Measurements from ENCODE around the gene KRTAP12-3.
"Not testable (repeated sequence)": the region's sequence is repeated elsewhere in the genome, so short reads cannot be mapped to it uniquely, and the experiment has no call there.

The KRTAP12-3 gene

DNA sequence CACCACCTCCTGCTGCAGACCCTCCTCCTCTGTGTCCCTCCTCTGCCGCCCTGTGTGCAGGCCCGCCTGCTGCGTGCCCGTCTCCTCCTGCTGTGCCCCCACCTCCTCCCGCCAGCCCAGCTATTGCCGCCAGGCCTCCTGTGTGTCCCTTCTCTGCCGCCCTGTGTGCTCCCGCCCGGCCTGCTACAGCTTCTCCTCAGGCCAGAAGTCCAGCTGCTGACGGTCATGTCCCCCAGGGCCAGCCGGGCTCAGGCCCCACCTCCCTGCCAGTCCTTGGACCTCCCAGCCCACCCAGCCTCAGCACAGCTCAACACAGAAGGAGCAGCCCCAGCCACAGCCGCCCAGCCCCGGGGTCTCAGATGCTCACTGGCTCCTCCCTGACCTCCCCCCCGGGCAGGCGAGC lies 29.9 kb upstream of the KRTAP12-3 start:
- DNase-seq = not testable (repeated sequence)

GRCh38 chr21:44628707-44629391 lies 28.9 kb upstream of the KRTAP12-3 start:
- no peak for DNase-seq

DNA sequence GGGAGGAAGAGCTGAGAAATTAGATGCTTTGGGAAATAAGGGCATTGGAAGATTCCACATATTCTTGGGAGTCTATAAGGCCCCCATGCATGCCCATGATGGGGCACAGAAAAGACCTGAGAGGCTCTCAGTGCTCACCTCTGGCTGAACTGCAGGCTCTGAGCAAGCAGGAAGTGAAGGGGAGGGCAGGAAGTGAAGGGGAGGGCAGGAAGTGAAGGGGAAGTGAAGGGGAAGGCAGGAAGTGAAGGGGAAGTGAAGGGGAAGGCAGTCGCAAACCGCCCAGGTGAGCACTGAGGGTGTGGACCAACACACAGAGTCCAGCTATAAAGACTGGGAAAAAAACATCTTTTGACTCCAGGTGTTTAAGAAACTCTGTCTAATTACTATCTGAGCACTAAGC lies 27.3 kb upstream of the KRTAP12-3 start:
- no peak for DNase-seq

GRCh38 chr21:44632067-44632466 lies 25.7 kb upstream of the KRTAP12-3 start:
- no peak for DNase-seq

DNA sequence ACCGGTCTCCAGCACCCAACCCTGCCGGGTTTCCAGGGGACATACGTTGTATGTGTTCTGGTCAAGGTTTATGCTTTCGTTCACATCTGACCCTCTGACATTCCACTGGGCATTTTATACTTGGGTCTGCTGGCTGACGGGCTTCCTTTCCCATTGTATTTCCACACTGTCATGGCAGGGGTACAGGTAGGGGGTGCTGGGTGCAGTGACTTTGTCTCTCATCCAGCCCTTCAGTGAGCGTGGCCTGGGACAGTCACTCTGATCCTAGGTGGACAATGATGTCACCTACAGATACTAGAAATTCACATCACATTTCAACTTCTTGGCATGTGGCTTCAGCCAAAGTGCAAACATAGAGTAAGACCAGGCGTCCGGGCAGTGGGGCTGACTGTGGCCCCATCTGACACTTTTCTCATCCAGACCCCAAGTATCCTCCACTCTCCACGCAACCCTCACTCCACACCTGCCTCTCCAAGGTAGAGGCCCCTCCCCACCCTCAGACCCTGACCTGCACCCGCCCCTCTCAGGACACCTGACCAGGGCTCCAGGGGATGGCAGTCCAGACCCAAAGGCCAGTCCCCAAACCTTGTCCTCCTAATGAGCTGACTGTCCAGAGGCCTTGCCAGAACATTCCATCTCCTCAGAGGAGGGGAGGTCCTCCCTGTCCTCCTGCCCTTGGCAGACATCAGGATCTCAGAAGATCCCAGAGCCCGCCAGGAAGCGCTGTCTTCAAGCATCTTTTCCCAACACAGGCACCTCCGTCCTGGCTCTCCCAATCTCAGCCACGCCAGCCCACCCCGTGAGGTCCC lies 21.3 kb upstream of the KRTAP12-3 start:
- no peak for DNase-seq

DNA sequence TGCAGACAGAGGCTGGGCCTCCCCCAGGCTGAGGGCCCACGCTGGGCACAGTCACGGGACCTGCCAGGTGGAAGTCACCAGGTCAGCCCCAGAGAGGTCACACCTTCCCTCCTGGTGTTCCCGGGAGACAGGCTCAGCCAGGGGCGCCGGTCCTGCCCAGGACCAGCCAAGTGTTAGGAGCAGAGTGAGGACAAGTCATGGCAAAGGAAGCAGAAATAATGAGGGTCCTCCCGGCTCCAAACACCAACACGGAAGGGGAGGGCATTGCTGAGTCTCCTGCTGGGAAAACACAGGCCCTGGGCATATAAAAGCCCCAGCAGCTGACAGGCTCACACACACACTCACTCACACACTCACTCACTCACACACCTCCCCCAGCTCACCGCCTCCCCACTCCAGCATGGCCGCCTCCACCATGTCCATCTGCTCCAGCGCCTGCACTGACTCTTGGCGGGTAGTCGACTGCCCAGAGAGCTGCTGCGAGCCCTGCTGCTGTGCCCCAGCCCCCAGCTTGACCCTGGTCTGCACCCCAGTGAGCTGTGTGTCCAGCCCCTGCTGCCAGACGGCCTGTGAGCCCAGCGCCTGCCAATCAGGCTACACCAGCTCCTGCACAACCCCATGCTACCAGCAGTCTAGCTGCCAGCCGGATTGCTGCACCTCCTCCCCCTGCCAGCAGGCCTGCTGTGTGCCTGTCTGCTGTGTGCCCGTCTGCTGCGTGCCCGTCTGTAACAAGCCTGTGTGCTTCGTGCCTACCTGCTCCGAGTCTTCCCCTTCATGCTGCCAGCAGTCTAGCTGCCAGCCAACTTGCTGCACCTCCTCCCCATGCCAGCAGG lies 20.5 kb upstream of the KRTAP12-3 start, which contains the start of gene KRTAP10-10:
Gene KRTAP10-10, plus strand, starts transcription at position 339 of the 833 bp plus-strand sequence. Its CDS starts 62 bp downstream, at position 401.
- DNase-seq = no peak

DNA sequence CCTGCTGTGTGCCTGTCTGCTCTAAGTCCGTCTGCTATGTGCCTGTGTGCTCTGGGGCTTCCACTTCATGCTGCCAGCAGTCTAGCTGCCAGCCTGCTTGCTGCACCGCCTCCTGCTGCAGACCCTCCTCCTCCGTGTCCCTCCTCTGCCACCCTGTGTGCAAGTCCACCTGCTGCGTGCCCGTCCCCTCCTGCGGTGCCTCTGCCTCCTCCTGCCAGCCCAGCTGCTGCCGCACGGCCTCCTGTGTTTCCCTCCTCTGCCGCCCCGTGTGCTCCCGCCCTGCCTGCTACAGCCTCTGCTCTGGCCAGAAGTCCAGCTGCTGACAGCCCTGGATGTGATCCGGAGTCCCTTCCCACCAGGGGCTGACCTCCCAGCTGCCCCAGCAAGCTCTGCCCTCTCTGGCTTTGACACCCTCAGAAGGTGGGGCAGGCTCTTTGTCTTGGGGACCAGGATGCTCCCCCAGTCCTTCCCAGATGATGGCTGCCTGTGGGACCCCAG lies 19.8 kb upstream of the KRTAP12-3 start:
- DNase-seq = not testable (repeated sequence)

DNA sequence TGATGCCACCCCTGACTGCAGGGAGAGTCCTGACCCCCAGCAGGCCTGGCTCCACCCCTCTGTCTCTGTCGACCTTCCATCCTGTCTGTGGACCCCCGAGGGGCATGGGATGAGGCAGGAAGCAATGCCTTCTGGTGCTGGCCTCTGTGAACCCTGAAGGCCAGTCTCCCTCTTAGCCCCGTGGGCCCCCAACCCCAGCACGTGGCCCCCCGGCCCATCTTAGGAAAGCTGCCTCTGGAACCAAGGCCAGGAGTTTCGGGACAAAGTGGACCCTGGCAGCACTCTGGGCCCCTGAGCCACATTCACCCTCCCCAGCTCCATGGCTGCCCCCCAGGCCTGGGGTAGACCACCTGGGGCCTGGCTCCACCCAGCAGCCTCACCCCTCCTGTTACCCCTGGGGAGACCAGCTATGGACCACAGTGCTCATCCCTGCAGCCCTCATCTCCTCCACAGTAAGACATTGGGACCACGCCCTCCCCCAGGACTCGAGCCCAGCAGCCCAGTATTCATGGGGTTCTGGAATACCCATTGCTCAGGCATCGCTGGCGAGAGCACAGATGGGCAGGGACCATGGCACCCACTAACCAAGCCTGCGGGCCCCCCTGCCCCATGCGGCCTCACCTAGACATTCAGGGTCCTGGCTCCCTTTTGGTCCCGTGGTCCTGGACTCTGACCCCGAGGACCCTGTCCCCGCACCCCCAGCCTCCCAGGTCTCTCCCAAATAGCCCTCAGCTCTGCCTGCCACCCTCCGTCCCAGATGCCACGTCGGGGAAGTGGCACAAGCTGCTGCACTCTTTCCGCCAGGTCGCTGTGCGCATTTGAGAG lies 19.0 kb upstream of the KRTAP12-3 start:
- not testable (repeated sequence) for DNase-seq

DNA sequence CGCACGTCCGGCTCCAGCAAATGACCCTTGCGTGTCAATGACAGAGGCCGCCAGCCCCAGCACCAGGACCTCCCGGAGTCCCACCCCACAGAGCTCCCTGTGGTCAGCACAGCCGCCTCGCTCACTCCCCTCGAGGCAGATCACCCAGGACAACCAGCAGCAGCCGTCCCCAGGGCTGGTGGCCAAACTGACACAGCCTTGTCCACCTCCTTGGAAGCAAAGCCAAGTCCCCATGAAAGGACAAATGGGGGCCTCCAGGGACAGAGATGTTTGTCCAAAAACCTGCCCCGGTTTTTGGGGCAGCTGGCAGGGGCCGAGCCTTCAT lies 18.4 kb upstream of the KRTAP12-3 start:
- no peak for DNase-seq

DNA sequence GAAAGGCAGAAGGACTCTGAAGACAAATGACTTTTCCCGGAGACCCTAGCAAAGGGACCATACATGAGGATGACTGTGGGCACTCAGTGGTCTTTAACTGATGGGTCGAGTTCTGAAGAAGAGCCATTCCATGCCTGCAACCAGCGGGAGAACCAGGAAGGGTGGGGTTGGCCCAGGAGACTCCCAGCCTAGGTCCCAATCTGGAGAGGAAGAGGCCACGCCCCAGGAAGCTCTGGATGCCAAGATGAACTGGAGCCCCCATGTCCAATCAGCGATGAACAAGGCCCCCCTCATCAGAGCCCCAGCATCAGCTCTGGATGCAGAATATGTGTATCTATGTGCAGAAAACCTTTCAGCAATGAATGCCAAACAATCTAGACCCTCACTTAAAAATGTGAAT lies 17.0 kb upstream of the KRTAP12-3 start:
- no peak for DNase-seq

DNA sequence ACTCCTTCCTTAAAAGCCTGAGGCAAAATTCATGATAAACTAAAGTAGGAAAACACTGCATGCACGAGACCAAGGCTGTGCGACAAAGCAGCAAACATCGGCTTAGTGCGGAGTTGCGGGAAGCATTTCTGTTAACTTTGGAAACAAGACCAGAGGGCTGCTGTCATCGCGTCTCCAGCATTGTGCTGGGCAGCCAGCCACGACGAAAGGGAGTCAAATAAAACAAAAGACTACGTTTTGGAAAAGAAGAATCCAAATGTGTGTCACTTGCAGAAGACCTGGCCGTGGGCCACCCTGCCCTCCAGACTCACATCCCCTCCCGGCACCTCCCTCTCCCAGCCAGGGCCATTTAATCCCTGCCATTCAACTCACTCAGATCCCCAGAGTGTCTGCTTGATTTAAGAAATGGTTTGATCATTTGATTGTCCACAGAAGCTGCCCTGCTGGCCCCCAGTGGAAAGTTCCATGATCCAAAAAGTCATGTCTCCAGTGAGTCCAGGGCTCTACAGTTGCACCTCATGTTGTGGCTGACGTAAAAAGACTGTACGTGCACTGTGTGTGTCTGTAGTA lies 13.9 kb upstream of the KRTAP12-3 start:
- no peak for DNase-seq

GRCh38 chr21:44644878-44645277 lies 12.9 kb upstream of the KRTAP12-3 start:
- no peak for DNase-seq

- not testable (repeated sequence) for DNase-seq
Measured at GRCh38 chr21:44646366-44647221, 11.1 kb upstream of the KRTAP12-3 start, which contains the start of gene KRTAP10-11. Gene KRTAP10-11 (plus strand): TSS chr21:44646414. CDS start chr21:44646459, 45 bp downstream.

DNA sequence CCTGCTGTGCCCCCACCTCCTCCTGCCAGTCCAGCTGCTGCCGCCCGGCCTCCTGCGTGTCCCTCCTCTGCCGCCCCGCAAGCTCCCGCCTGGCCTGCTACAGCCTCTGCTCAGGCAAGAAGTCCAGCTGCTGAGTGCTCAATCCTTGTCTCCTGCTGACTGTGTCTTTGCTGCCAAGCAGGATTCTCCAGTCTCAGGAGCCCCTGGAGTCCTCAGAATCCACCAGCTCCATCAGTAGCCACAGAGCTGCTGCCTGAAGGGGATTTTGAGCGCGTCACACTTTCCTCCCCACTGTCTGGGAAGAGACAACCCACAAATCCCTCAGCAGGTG lies 10.5 kb upstream of the KRTAP12-3 start:
- DNase-seq = no peak

- DNase-seq = no peak
Measured at GRCh38 chr21:44648557-44649311, 9.0 kb upstream of the KRTAP12-3 start.

GRCh38 chr21:44649521-44650100 lies 8.1 kb upstream of the KRTAP12-3 start:
- DNase-seq = no peak

DNA sequence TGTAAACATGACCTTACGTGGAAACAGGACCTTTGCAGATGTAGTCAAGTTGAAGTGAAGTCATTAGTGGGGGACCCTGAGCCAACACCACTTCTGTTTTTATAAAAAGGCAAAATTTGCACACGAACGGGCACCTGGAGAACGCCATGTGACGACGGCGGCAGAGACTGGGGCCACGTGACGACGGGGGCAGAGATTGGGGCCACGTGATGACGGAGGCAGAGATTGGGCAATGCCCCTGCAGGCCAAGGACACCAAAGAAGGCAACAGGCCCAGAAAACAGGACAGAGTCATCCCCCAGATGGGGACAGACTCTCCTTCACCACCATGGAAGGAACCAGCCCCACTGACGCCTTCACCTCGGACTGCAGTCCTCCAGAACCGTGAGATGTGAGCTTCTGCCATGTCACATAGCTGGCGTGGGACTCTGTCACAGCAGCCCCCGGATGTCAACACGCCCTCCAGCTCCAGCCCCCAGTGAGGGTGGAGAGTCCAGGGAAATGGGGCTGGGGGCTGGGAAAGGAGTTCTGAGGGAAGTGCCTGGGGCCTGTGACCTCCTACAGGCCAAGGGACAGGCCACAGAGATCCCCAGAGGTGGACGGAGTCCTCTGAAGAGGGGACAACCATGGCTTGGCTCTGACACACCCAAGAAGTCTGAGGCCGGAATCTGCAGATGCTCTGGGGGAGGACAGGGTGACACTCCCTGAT lies 7.3 kb upstream of the KRTAP12-3 start:
- no peak for DNase-seq

GRCh38 chr21:44650973-44651675 lies 6.6 kb upstream of the KRTAP12-3 start:
- no peak for DNase-seq

Data from activated effector memory CD4-positive, alpha-beta T cell treated with anti-CD3 and anti-CD28 coated beads, Interleukin-2, amount 50 U/mL, for 16 hours (primary cell).